HepG2 (cell line): ENCODE measurements around the gene OASL. TPM values are rescaled to one million over a fixed set of nuclear protein-coding genes. Genes with fewer than 3 reads are reported as not detected.

Experiments
- ATAC-seq: fragments of 200-7000 bp; cut with Tn5 transposase; 3 replicates; pipeline ENCODE4 v1.9.1; 2020; ENCODE audit warnings: mild to moderate bottlenecking, moderate library complexity
- BruUV-seq: library from RNA; stranded (reverse); fragments of 400-500 nt; replicated peaks from 2 replicates; lab custom pipeline; 2021; lab: Mats Ljungman, UMichigan
- CTCF ChIA-PET: fragments of 300-600 bp; formaldehyde crosslinking; extraction: SDS; loops from one replicate; lab custom pipeline; 2021; ENCODE audit warnings: low total read pairs, inconsistent platforms, low intra/inter-chr PET ratio; lab: Yijun Ruan, JAX
- POLR2A ChIA-PET: fragments of 350-600 bp; sonication (Branson Sonifier 250); formaldehyde crosslinking; loops from one replicate; lab custom pipeline; 2020; ENCODE audit warnings: antibody characterized with exemption, inconsistent platforms; lab: Yijun Ruan, JAX
- DNase-seq: peaks from one replicate; pipeline ENCODE4 v3.0.0-alpha.2; 2015; ENCODE audit warnings: low spot score
- FAIRE-seq: peaks from 3 replicates; lab custom pipeline; 2011; peaks lifted over from hg19 to GRCh38; lab: Jason Lieb, UNC
- H2AFZ ChIP-seq: one replicate; pipeline ENCODE4 v1.6.1; 2011; ENCODE audit warnings: low read length, inconsistent platforms
- H3K27ac ChIP-seq: fragments of 300-600 bp; 3 replicates; pipeline ENCODE4 v1.8.0; 2011; ENCODE audit warnings: mixed run types, mild to moderate bottlenecking, mixed read lengths, low read length, inconsistent platforms; ENCODE audit not compliant: insufficient read depth; ENCODE audit errors: extremely low read length
- H3K27me3 ChIP-seq, 2 experiments: fragments of 200-600 bp in 1 of 2; 2 replicates in 1 of 2; 3 replicates in 1 of 2; pipeline versions ENCODE4 v1.6.0 to v1.8.0; 2011; ENCODE audit warnings: low read length in 2 of 2, mild to moderate bottlenecking in 2 of 2, moderate library complexity in 2 of 2, inconsistent platforms in 1 of 2; ENCODE audit not compliant: insufficient read depth in 2 of 2, control insufficient read depth in 1 of 2
- H3K36me3 ChIP-seq, 2 experiments: fragments of 200-600 bp in 1 of 2; replicated peaks in 1 of 2; 2 replicates in 1 of 2; 3 replicates in 1 of 2; pipeline versions ENCODE4 v1.5.1 to v1.8.0; 2011; ENCODE audit warnings: low read length in 2 of 2, inconsistent platforms in 1 of 2; ENCODE audit not compliant: insufficient read depth in 2 of 2, control insufficient read depth in 1 of 2
- H3K4me1 ChIP-seq: 2 replicates; pipeline ENCODE4 v1.5.1; 2012; ENCODE audit warnings: low read length, inconsistent platforms; ENCODE audit not compliant: insufficient read depth
- H3K4me2 ChIP-seq: 2 replicates; pipeline ENCODE4 v1.6.0; 2011; ENCODE audit warnings: low read depth, low read length, inconsistent platforms
- H3K4me3 ChIP-seq, 3 experiments: fragments of 200-600 bp in 1 of 3; sonication (generic), shearing (Covaris generic) in 1 of 3; replicated peaks in 1 of 3; 2 replicates each; pipeline ENCODE4 v1.5.1; 2011 to 2016; ENCODE audit warnings: low read length in 3 of 3, inconsistent platforms in 2 of 3, low read depth in 2 of 3, mild to moderate bottlenecking in 2 of 3, control low read depth in 1 of 3, mixed read lengths in 1 of 3; ENCODE audit not compliant: insufficient read depth in 1 of 3
- H3K79me2 ChIP-seq: one replicate; pipeline ENCODE4 v1.6.1; 2011; ENCODE audit warnings: low read length, inconsistent platforms; ENCODE audit not compliant: insufficient read depth
- H3K9ac ChIP-seq: 2 replicates; pipeline ENCODE4 v1.6.0; 2011; ENCODE audit warnings: mild to moderate bottlenecking, low read depth, low read length, inconsistent platforms; ENCODE audit not compliant: insufficient read depth
- H3K9me3 ChIP-seq: 2 replicates; pipeline ENCODE4 v1.5.1; 2012; ENCODE audit warnings: mild to moderate bottlenecking, low read length
- H4K20me1 ChIP-seq: 2 replicates; pipeline ENCODE4 v1.6.0; 2011; ENCODE audit warnings: inconsistent platforms, mild to moderate bottlenecking, low read length, moderate library complexity; ENCODE audit not compliant: insufficient read depth
- CEBPB ChIP-seq: IDR thresholded peaks from 2 replicates; pipeline ENCODE4 v1.6.1; 2011; ENCODE audit warnings: low read depth, low read length, improper control_type of control experiment, borderline replicate concordance
- HNF1B ChIP-seq: sonication (generic); formaldehyde crosslinking; IDR thresholded peaks from 2 replicates; pipeline ENCODE4 v1.5.1; 2020; ENCODE audit warnings: mild to moderate bottlenecking, moderate library complexity, missing genetic modification reagents
- HNF4A ChIP-seq: sonication (generic); formaldehyde crosslinking; IDR thresholded peaks from 2 replicates; pipeline ENCODE4 v1.4.0; 2020; ENCODE audit warnings: missing genetic modification reagents
- MEF2D ChIP-seq: sonication (generic); formaldehyde crosslinking; IDR thresholded peaks from 2 replicates; pipeline ENCODE4 v1.5.1; 2020; ENCODE audit warnings: mild to moderate bottlenecking, missing genetic modification reagents
- TMF1 ChIP-seq: sonication (generic); formaldehyde crosslinking; IDR thresholded peaks from 2 replicates; pipeline ENCODE4 v1.8.1; 2022; ENCODE audit warnings: low read depth, missing genetic modification reagents
- ZNF224 ChIP-seq: sonication (generic); formaldehyde crosslinking; IDR thresholded peaks from 2 replicates; pipeline ENCODE4 v1.5.0; 2020; ENCODE audit warnings: mild to moderate bottlenecking, missing genetic modification reagents
- ZNF414 ChIP-seq: sonication (generic); formaldehyde crosslinking; IDR thresholded peaks from 2 replicates; pipeline ENCODE4 v1.5.0; 2020; ENCODE audit warnings: missing genetic modification reagents
- ZNF652 ChIP-seq: IDR thresholded peaks from 2 replicates; pipeline ENCODE4 v1.6.1; 2016; ENCODE audit warnings: low read depth, borderline replicate concordance
- ZNF781 ChIP-seq: sonication (generic); formaldehyde crosslinking; IDR thresholded peaks from 2 replicates; pipeline ENCODE4 v1.5.1; 2020; ENCODE audit warnings: borderline replicate concordance, mild to moderate bottlenecking, missing genetic modification reagents; ENCODE audit errors: not compliant biosample characterization
- ZSCAN20 ChIP-seq: sonication (generic); formaldehyde crosslinking; IDR thresholded peaks from 2 replicates; pipeline ENCODE4 v1.4.0; 2020; ENCODE audit warnings: missing genetic modification reagents, mild to moderate bottlenecking, borderline replicate concordance
- WGBS: methylation state at CpG from one replicate; pipeline ENCODE4 v1.1.6; 2017; ENCODE audit warnings: low lambda C conversion rate; 5-methylcytosine and 5-hydroxymethylcytosine counted together
- in situ Hi-C: cut with HindIII; loops from 2 replicates; pipeline ENCODE4 v1.10.0; 2017; ENCODE audit warnings: low pct_unique_long_range_greater_than_20kb; ENCODE audit not compliant: extremely low pct_ligation_motif_present
- intact Hi-C: fragments of 100-400 bp; cut with micrococcal nuclease; formaldehyde crosslinking; loops from one replicate; pipeline ENCODE4 v1.10.0; 2022; ENCODE audit not compliant: unreplicated experiment
- polyA plus RNA-seq, 8 experiments: library from polyadenylated mRNA; depleted of rRNA in 3 of 8; stranded (reverse) in 7 of 8; unstranded in 1 of 8; fragments of >200 nt; fragmentation: Illumina TruSeq in 4 of 8; extraction: Trizol in 4 of 8; gene quantifications; 2 replicates each; pipeline versions ENCODE4 v1.2.1 to v1.2.3, GENCODE V29; 2011 to 2016; ENCODE audit warnings: low read depth in 4 of 8, missing spikeins in 1 of 8, mixed read lengths in 1 of 8; ENCODE audit not compliant: insufficient read depth in 1 of 8
- total RNA-seq, 5 experiments: library from RNA; depleted of rRNA; stranded (reverse); fragments of >200 nt; fragmentation: Illumina TruSeq; extraction: Trizol; gene quantifications; 2 replicates each; pipeline ENCODE4 v1.2.3, GENCODE V29; 2016; ENCODE audit warnings: low read depth in 1 of 5
- TF ChIP-seq, protein P1 (sequence below): sonication (generic); formaldehyde crosslinking; IDR thresholded peaks from 2 replicates; pipeline ENCODE4 v1.4.0; 2020; ENCODE audit warnings: mild to moderate bottlenecking, missing genetic modification reagents, borderline replicate concordance
- TF ChIP-seq, protein P2 (sequence below): sonication (generic); formaldehyde crosslinking; IDR thresholded peaks from 2 replicates; pipeline ENCODE4 v1.4.0; 2020; ENCODE audit warnings: mild to moderate bottlenecking, missing genetic modification reagents
- TF ChIP-seq, protein P3 (sequence below): IDR thresholded peaks from 2 replicates; pipeline ENCODE4 v1.6.1; 2012; ENCODE audit warnings: low read depth, low read length, improper control_type of control experiment

Gene OASL
- total and polyA plus RNA-seq, 2 of the 13 experiments (the other 11 are each of a cell fraction or from before 2014, with no cell fraction given), result 0.11 to 0.22 TPM

- Histone ChIP-seq H3K4me2 (no peak overlapping the region), H3K9me3 (peaks cover 7% of the 10 kb centered on the region; the same call in 1 of the 2 replicates), H4K20me1 (no peaks in the 10 kb centered on the region), H3K4me1 (no peaks in the 10 kb centered on the region), H3K9ac (no peak overlapping the region), H2AFZ (no peak overlapping the region), H3K27ac (no peak overlapping the region)
- intact Hi-C loops, result no loop called here
- TF ChIP-seq ZNF414 (CRISPR knock-in tag) (no peak), CEBPB (no peak), TMF1 (CRISPR knock-in tag) (no peak), HNF1B (no peak), ZNF652 (CRISPR knock-in tag) (no peak), ZNF224 (no peak), ZSCAN20 (CRISPR knock-in tag) (no peak), ZNF781 (CRISPR knock-in tag) (no peak), HNF4A (CRISPR knock-in tag) (no peak), MEF2D (CRISPR knock-in tag) (no peak)
- TF ChIP-seq, protein P1, sequence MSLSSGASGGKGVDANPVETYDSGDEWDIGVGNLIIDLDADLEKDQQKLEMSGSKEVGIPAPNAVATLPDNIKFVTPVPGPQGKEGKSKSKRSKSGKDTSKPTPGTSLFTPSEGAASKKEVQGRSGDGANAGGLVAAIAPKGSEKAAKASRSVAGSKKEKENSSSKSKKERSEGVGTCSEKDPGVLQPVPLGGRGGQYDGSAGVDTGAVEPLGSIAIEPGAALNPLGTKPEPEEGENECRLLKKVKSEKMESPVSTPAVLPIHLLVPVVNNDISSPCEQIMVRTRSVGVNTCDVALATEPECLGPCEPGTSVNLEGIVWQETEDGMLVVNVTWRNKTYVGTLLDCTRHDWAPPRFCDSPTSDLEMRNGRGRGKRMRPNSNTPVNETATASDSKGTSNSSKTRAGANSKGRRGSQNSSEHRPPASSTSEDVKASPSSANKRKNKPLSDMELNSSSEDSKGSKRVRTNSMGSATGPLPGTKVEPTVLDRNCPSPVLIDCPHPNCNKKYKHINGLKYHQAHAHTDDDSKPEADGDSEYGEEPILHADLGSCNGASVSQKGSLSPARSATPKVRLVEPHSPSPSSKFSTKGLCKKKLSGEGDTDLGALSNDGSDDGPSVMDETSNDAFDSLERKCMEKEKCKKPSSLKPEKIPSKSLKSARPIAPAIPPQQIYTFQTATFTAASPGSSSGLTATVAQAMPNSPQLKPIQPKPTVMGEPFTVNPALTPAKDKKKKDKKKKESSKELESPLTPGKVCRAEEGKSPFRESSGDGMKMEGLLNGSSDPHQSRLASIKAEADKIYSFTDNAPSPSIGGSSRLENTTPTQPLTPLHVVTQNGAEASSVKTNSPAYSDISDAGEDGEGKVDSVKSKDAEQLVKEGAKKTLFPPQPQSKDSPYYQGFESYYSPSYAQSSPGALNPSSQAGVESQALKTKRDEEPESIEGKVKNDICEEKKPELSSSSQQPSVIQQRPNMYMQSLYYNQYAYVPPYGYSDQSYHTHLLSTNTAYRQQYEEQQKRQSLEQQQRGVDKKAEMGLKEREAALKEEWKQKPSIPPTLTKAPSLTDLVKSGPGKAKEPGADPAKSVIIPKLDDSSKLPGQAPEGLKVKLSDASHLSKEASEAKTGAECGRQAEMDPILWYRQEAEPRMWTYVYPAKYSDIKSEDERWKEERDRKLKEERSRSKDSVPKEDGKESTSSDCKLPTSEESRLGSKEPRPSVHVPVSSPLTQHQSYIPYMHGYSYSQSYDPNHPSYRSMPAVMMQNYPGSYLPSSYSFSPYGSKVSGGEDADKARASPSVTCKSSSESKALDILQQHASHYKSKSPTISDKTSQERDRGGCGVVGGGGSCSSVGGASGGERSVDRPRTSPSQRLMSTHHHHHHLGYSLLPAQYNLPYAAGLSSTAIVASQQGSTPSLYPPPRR (CRISPR knock-in tag), result no peak
- TF ChIP-seq, protein P2, sequence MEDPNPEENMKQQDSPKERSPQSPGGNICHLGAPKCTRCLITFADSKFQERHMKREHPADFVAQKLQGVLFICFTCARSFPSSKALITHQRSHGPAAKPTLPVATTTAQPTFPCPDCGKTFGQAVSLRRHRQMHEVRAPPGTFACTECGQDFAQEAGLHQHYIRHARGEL (CRISPR knock-in tag), result no peak
- TF ChIP-seq, protein P3, sequence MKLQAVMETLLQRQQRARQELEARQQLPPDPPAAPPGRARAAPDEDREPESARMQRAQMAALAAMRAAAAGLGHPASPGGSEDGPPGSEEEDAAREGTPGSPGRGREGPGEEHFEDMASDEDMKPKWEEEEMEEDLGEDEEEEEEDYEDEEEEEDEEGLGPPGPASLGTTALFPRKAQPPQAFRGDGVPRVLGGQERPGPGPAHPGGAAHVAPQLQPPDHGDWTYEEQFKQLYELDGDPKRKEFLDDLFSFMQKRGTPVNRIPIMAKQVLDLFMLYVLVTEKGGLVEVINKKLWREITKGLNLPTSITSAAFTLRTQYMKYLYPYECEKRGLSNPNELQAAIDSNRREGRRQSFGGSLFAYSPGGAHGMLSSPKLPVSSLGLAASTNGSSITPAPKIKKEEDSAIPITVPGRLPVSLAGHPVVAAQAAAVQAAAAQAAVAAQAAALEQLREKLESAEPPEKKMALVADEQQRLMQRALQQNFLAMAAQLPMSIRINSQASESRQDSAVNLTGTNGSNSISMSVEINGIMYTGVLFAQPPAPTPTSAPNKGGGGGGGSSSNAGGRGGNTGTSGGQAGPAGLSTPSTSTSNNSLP, result no peak
- TF ChIP-seq, all 625 proteins: peak for 0
- DNase-seq (no peak), FAIRE-seq (no peak), ATAC-seq (no peak)
- in situ Hi-C loops, result no loop called here
- Histone ChIP-seq H3K27me3 (peaks cover 0 to 16% of the 10 kb centered on the region in 2 experiments; a peak in 2 of 5 replicates), H3K36me3 (no peaks in the 10 kb centered on the region), H3K4me3 (no peak overlapping the region), H3K79me2 (no peaks in the 10 kb centered on the region)
- ChIA-PET POLR2A (no interaction called here), CTCF (no interaction called here)
- no TSS peak for BruUV-seq
- WGBS, result 35% methylated on average over 6 of the region's 6 CpGs
Observed at GRCh38 chr12:121069206-121069605, 30.2 kb upstream of the OASL start.
